ENCODE data around the gene CFI. TPM values are rescaled to one million over a fixed set of nuclear protein-coding genes. Genes with fewer than 3 reads are reported as not detected.

CFI gene
- total and polyA plus RNA-seq, 9 of the 15 experiments (the other 6 are each of a cell fraction or from before 2014, with no cell fraction given) = 0.30 to 8.4 (median 0.95) TPM

- TF ChIP-seq HMGN3 (IDR thresholded peaks at IDR 0.05; ENCODE audit: borderline replicate concordance, extremely low read depth, insufficient read length, low read depth, low read length) = no peak
- TF ChIP-seq POLR2AphosphoS5 (IDR thresholded peaks at IDR 0.05; ENCODE audit: control insufficient read depth, insufficient read depth, low read depth, low read length) = no peak
- TF ChIP-seq CREB5 (CRISPR knock-in tag; IDR thresholded peaks at IDR 0.05) = no peak
- TF ChIP-seq ARHGAP35 (IDR thresholded peaks at IDR 0.05; ENCODE audit: partially characterized antibody) = no peak
- TF ChIP-seq SMARCE1 (IDR thresholded peaks at IDR 0.05) = peak; percentile 82
- no peak for TF ChIP-seq PRMT5 (CRISPR knock-in tag; IDR thresholded peaks at IDR 0.05)
- TF ChIP-seq RBFOX2 (IDR thresholded peaks at IDR 0.05; ENCODE audit: low read depth, low read length) = no peak
- TF ChIP-seq MAX (CRISPR knock-in tag; IDR thresholded peaks at IDR 0.05) = no peak
- peak; percentile 83 for TF ChIP-seq DPF2 (IDR thresholded peaks at IDR 0.05)
- no peak for TF ChIP-seq CLOCK (CRISPR knock-in tag; IDR thresholded peaks at IDR 0.05; ENCODE audit: borderline replicate concordance)
- TF ChIP-seq EHMT2 (IDR thresholded peaks at IDR 0.05) = peak; percentile 64; the same call in 1 of the 2 replicates
- TF ChIP-seq ZNF717 (CRISPR knock-in tag; IDR thresholded peaks at IDR 0.05) = no peak
- no peak for TF ChIP-seq MBD1 (CRISPR knock-in tag; IDR thresholded peaks at IDR 0.05)
- no peak for TF ChIP-seq ZNF699 (CRISPR knock-in tag; IDR thresholded peaks at IDR 0.05; ENCODE audit: insufficient replicate concordance)
Measured at GRCh38 chr4:109721033-109721432, 80.8 kb downstream of the CFI start (continued).

Data from K562 (cell line).